ENCODE results near the gene ACTN1. TPM values are rescaled to one million over a fixed set of nuclear protein-coding genes. Genes with fewer than 3 reads are reported as not detected.
"Not testable (repeated sequence)": the region's sequence is repeated elsewhere in the genome, so short reads cannot be mapped to it uniquely, and the experiment has no call there.

The ACTN1 gene
- 10 to 100 TPM; 79.7 to 80.6 TPM for total RNA-seq

GRCh38 chr14:68979021-68979721 is at the start of gene ACTN1:
ACTN1 (minus strand) TSS chr14:68979302; CDS start chr14:68979056, 246 bp downstream.
- H3K36me3 Mint-ChIP-seq (ENCODE audit: low read depth) = peaks cover 12% of the 10 kb centered on the region
- peaks cover 32% of the 10 kb centered on the region for H3K4me1 Mint-ChIP-seq (ENCODE audit: low read depth)
- no peaks in the 10 kb centered on the region for H3K27me3 Mint-ChIP-seq (ENCODE audit: low read depth)
- CTCF ChIA-PET = interaction anchor here (0.8 kb wide), 1 partner anchor 69 kb away, joined by 4 read pairs; no protein-coding TSS in a partner anchor
- intact Hi-C loops (cut with micrococcal nuclease) = loop anchor here (1.0 to 10.0 kb wide), 8 partner anchors 8 to 788 kb away; partner anchors contain the start of genes DCAF5, ERH, SLC39A9 and SRSF5
- H3K9me3 Mint-ChIP-seq = peaks cover 4% of the 10 kb centered on the region
- H3K27ac Mint-ChIP-seq = peak within 1 kb of the TSS; percentile 87
- H3K4me3 Mint-ChIP-seq = peak within 1 kb of the TSS; percentile 85
- peak; percentile 89 for DNase-seq

- CTCF ChIA-PET = interaction anchor here (0.6 to 1.4 kb wide), 4 partner anchors 38 to 117 kb away, joined by 3 to 6 read pairs (median 4); no protein-coding TSS in a partner anchor
- H3K36me3 Mint-ChIP-seq (ENCODE audit: low read depth) = no peaks in the 10 kb centered on the region
- H3K27me3 Mint-ChIP-seq (ENCODE audit: low read depth) = no peaks in the 10 kb centered on the region
- no peak for DNase-seq
- no peak overlapping the region for H3K27ac Mint-ChIP-seq
- no peak overlapping the region for H3K4me3 Mint-ChIP-seq
- H3K4me1 Mint-ChIP-seq (ENCODE audit: low read depth) = no peaks in the 10 kb centered on the region
- intact Hi-C loops (cut with micrococcal nuclease) = no loop called here
- H3K9me3 Mint-ChIP-seq = no peaks in the 10 kb centered on the region
Measured at GRCh38 chr14:69027242-69027913, 48.3 kb upstream of the ACTN1 start.

GRCh38 chr14:69023035-69023434 is 43.9 kb upstream of the ACTN1 start:
- no peak overlapping the region for H3K4me3 Mint-ChIP-seq
- intact Hi-C loops (cut with micrococcal nuclease) = no loop called here
- H3K36me3 Mint-ChIP-seq (ENCODE audit: low read depth) = no peaks in the 10 kb centered on the region
- CTCF ChIA-PET = interaction anchor here (0.6 to 1.2 kb wide), 3 partner anchors 14 to 78 kb away, joined by 3 read pairs; no protein-coding TSS in a partner anchor
- H3K27me3 Mint-ChIP-seq (ENCODE audit: low read depth) = no peaks in the 10 kb centered on the region
- H3K4me1 Mint-ChIP-seq (ENCODE audit: low read depth) = no peaks in the 10 kb centered on the region
- H3K27ac Mint-ChIP-seq = no peak overlapping the region
- DNase-seq = no peak
- no peaks in the 10 kb centered on the region for H3K9me3 Mint-ChIP-seq

- H3K27me3 Mint-ChIP-seq (ENCODE audit: low read depth); H3K27ac Mint-ChIP-seq; H3K4me3 Mint-ChIP-seq; CTCF ChIA-PET; H3K36me3 Mint-ChIP-seq (ENCODE audit: low read depth); DNase-seq; H3K4me1 Mint-ChIP-seq (ENCODE audit: low read depth); H3K9me3 Mint-ChIP-seq; intact Hi-C loops (cut with micrococcal nuclease): not testable (repeated sequence)
Measured at GRCh38 chr14:69022093-69022492, 43.0 kb upstream of the ACTN1 start.

GRCh38 chr14:69017706-69018105 is 38.6 kb upstream of the ACTN1 start:
- no peak overlapping the region for H3K4me3 Mint-ChIP-seq
- no peak for DNase-seq
- H3K27ac Mint-ChIP-seq = no peak overlapping the region
- no peaks in the 10 kb centered on the region for H3K36me3 Mint-ChIP-seq (ENCODE audit: low read depth)
- intact Hi-C loops (cut with micrococcal nuclease) = no loop called here
- H3K27me3 Mint-ChIP-seq (ENCODE audit: low read depth) = no peaks in the 10 kb centered on the region
- CTCF ChIA-PET = no interaction called here
- H3K9me3 Mint-ChIP-seq = no peaks in the 10 kb centered on the region
- no peaks in the 10 kb centered on the region for H3K4me1 Mint-ChIP-seq (ENCODE audit: low read depth)

- Mint-ChIP-seq H3K27ac (no peak overlapping the region), H3K27me3 (ENCODE audit: low read depth) (no peaks in the 10 kb centered on the region), H3K9me3 (no peaks in the 10 kb centered on the region), H3K4me3 (no peak overlapping the region), H3K4me1 (ENCODE audit: low read depth) (peaks cover 6% of the 10 kb centered on the region), H3K36me3 (ENCODE audit: low read depth) (no peaks in the 10 kb centered on the region)
- CTCF ChIA-PET = no interaction called here
- intact Hi-C loops (cut with micrococcal nuclease) = no loop called here
- DNase-seq = no peak
Measured at GRCh38 chr14:69014829-69015259, 35.7 kb upstream of the ACTN1 start.

- CTCF ChIA-PET = no interaction called here
- intact Hi-C loops (cut with micrococcal nuclease) = no loop called here
- H3K27me3 Mint-ChIP-seq (ENCODE audit: low read depth) = no peaks in the 10 kb centered on the region
- no peak overlapping the region for H3K4me3 Mint-ChIP-seq
- no peak overlapping the region for H3K27ac Mint-ChIP-seq
- DNase-seq = no peak
- H3K9me3 Mint-ChIP-seq = no peaks in the 10 kb centered on the region
- H3K36me3 Mint-ChIP-seq (ENCODE audit: low read depth) = no peaks in the 10 kb centered on the region
- peaks cover 6% of the 10 kb centered on the region for H3K4me1 Mint-ChIP-seq (ENCODE audit: low read depth)
Measured at GRCh38 chr14:69013943-69014782, 35.1 kb upstream of the ACTN1 start.

GRCh38 chr14:69012256-69012953 is 33.3 kb upstream of the ACTN1 start:
- Mint-ChIP-seq H3K4me3 (no peak overlapping the region), H3K4me1 (ENCODE audit: low read depth) (peaks cover 6% of the 10 kb centered on the region), H3K27ac (no peak overlapping the region), H3K27me3 (ENCODE audit: low read depth) (no peaks in the 10 kb centered on the region), H3K9me3 (no peaks in the 10 kb centered on the region), H3K36me3 (ENCODE audit: low read depth) (no peaks in the 10 kb centered on the region)
- CTCF ChIA-PET = interaction anchor here (1.0 to 1.1 kb wide), 2 partner anchors 10 to 101 kb away, joined by 4 read pairs; no protein-coding TSS in a partner anchor
- no peak for DNase-seq
- intact Hi-C loops (cut with micrococcal nuclease) = no loop called here

GRCh38 chr14:69010648-69011047 is 31.5 kb upstream of the ACTN1 start:
- peak; percentile 31 for DNase-seq
- no peaks in the 10 kb centered on the region for H3K36me3 Mint-ChIP-seq (ENCODE audit: low read depth)

GRCh38 chr14:69008421-69008884 is 29.4 kb upstream of the ACTN1 start:
- H3K36me3 Mint-ChIP-seq (ENCODE audit: low read depth) = no peaks in the 10 kb centered on the region
- H3K4me1 Mint-ChIP-seq (ENCODE audit: low read depth) = peaks cover 9% of the 10 kb centered on the region
- no peaks in the 10 kb centered on the region for H3K9me3 Mint-ChIP-seq
- intact Hi-C loops (cut with micrococcal nuclease) = no loop called here
- no peak for DNase-seq
- CTCF ChIA-PET = no interaction called here
- no peak overlapping the region for H3K4me3 Mint-ChIP-seq
- no peaks in the 10 kb centered on the region for H3K27me3 Mint-ChIP-seq (ENCODE audit: low read depth)
- H3K27ac Mint-ChIP-seq = no peak overlapping the region

More at GRCh38 chr14:69010648-69011047, 31.5 kb upstream of the ACTN1 start:
- no peak overlapping the region for H3K4me3 Mint-ChIP-seq
- H3K4me1 Mint-ChIP-seq (ENCODE audit: low read depth) = peaks cover 8% of the 10 kb centered on the region
- CTCF ChIA-PET = interaction anchor here (1.2 kb wide), 1 partner anchor 100 kb away, joined by 3 read pairs; no protein-coding TSS in a partner anchor
- no peaks in the 10 kb centered on the region for H3K9me3 Mint-ChIP-seq
- H3K27ac Mint-ChIP-seq = no peak overlapping the region
- H3K27me3 Mint-ChIP-seq (ENCODE audit: low read depth) = no peaks in the 10 kb centered on the region
- intact Hi-C loops (cut with micrococcal nuclease) = no loop called here

GRCh38 chr14:69006346-69006745 is 27.2 kb upstream of the ACTN1 start:
- CTCF ChIA-PET = no interaction called here
- DNase-seq = no peak
- H3K4me3 Mint-ChIP-seq = no peak overlapping the region

More at GRCh38 chr14:69006346-69006745, 27.2 kb upstream of the ACTN1 start:
- Mint-ChIP-seq H3K36me3 (ENCODE audit: low read depth) (no peaks in the 10 kb centered on the region), H3K4me1 (ENCODE audit: low read depth) (peaks cover 9% of the 10 kb centered on the region), H3K27me3 (ENCODE audit: low read depth) (no peaks in the 10 kb centered on the region), H3K9me3 (no peaks in the 10 kb centered on the region), H3K27ac (no peak overlapping the region)
- intact Hi-C loops (cut with micrococcal nuclease) = no loop called here
